Measurements from ENCODE around the gene RC3H2.

GRCh38 chr9:122936883-122937282, 31.7 kb upstream of the RC3H2 start:
- TF ChIP-seq POLR2A (IDR thresholded peaks at IDR 0.05; ENCODE audit: low read length) (no peak), GATA1 (IDR thresholded peaks at IDR 0.05; ENCODE audit: low read depth, low read length) (no peak)
